IPS DF 4.7 (cell line): ENCODE measurements around the gene CLEC4E.
"Not testable (repeated sequence)": the region's sequence is repeated elsewhere in the genome, so short reads cannot be mapped to it uniquely, and the experiment has no call there.

Source experiments
- DNase-seq: peaks from one replicate; pipeline ENCODE4 v3.0.0-alpha.2; 2013; ENCODE audit warnings: low spot score; ENCODE audit errors: extremely low read depth

CLEC4E gene

GRCh38 chr12:8541562-8541961, 857 bp upstream of the CLEC4E start:
- DNase-seq: no peak

GRCh38 chr12:8537820-8538219, 2.9 kb downstream of the CLEC4E start:
- not testable (repeated sequence) for DNase-seq

GRCh38 chr12:8532045-8532444, 8.7 kb downstream of the CLEC4E start:
- no peak for DNase-seq

GRCh38 chr12:8527250-8528130, 13.2 kb downstream of the CLEC4E start:
- no peak for DNase-seq

GRCh38 chr12:8519171-8519570, 21.5 kb downstream of the CLEC4E start:
- DNase-seq: no peak

GRCh38 chr12:8517971-8518370, 22.7 kb downstream of the CLEC4E start:
- no peak for DNase-seq

GRCh38 chr12:8513256-8513655, 27.4 kb downstream of the CLEC4E start, which contains the start of gene CLEC4D:
Gene CLEC4D (plus strand): TSS chr12:8513503. CDS start chr12:8513733, 230 bp downstream.
- DNase-seq: no peak

- DNase-seq: no peak
Measured at GRCh38 chr12:8508910-8509841, 31.5 kb downstream of the CLEC4E start.

- no peak for DNase-seq
Measured at GRCh38 chr12:8508223-8508622, 32.5 kb downstream of the CLEC4E start.

- DNase-seq: no peak
Measured at GRCh38 chr12:8507596-8507995, 33.1 kb downstream of the CLEC4E start.

GRCh38 chr12:8504351-8504750, 36.4 kb downstream of the CLEC4E start:
- DNase-seq: no peak

- no peak for DNase-seq
Measured at GRCh38 chr12:8501720-8502119, 39.0 kb downstream of the CLEC4E start.

GRCh38 chr12:8499616-8500015, 41.1 kb downstream of the CLEC4E start:
- DNase-seq: no peak

GRCh38 chr12:8496074-8496473, 44.6 kb downstream of the CLEC4E start:
- not testable (repeated sequence) for DNase-seq

GRCh38 chr12:8495671-8496070, 45.0 kb downstream of the CLEC4E start:
- not testable (repeated sequence) for DNase-seq

- no peak for DNase-seq
Measured at GRCh38 chr12:8493084-8493483, 47.6 kb downstream of the CLEC4E start.

GRCh38 chr12:8491646-8492530, 48.8 kb downstream of the CLEC4E start:
- DNase-seq: no peak
